SK-N-SH (cell line): Measurements from ENCODE around the gene UBE2U. TPM values are rescaled to one million over a fixed set of nuclear protein-coding genes. Genes with fewer than 3 reads are reported as not detected.

Experiments used
- CTCF ChIA-PET: fragments of 300-600, 350-600 bp; formaldehyde crosslinking; extraction: SDS; loops from one replicate; lab custom pipeline; 2021; lab: Yijun Ruan, JAX
- POLR2A ChIA-PET: fragments of 350-600 bp; sonication (Branson Sonifier 250); formaldehyde crosslinking; extraction: SDS; loops from one replicate; lab custom pipeline; 2020; ENCODE audit warnings: antibody characterized with exemption, inconsistent platforms; lab: Yijun Ruan, JAX
- DNase-seq: peaks from one replicate; pipeline ENCODE4 v3.0.0; 2012
- H2AFZ ChIP-seq: fragments of 200-600 bp; sonication (generic); 2 replicates; pipeline ENCODE4 v1.8.1; 2016; ENCODE audit warnings: antibody characterized with exemption, mild to moderate bottlenecking, low read depth
- H3F3A ChIP-seq: fragments of 200-600 bp; sonication (generic); replicated peaks from 2 replicates; pipeline ENCODE3; 2016; ENCODE audit warnings: antibody characterized with exemption, mild to moderate bottlenecking; ENCODE audit not compliant: insufficient read depth
- H3K27ac ChIP-seq, 2 experiments: fragments of 200-500 bp in 1 of 2; fragments of 200-600 bp in 1 of 2; sonication (Bioruptor generic) in 1 of 2; sonication (generic), shearing (Covaris generic) in 1 of 2; 2 replicates each; pipeline versions ENCODE4 v1.5.1 to v1.6.1; 2014 to 2016; ENCODE audit warnings: low read depth in 2 of 2, inconsistent platforms in 1 of 2, low read length in 1 of 2, mild to moderate bottlenecking in 1 of 2, mixed read lengths in 1 of 2
- H3K27me3 ChIP-seq: fragments of 200-600 bp; sonication (generic), shearing (Covaris generic); 2 replicates; pipeline ENCODE4 v1.6.1; 2016; ENCODE audit warnings: mixed run types; ENCODE audit not compliant: insufficient read depth
- H3K36me3 ChIP-seq, 2 experiments: fragments of 200-500 bp in 1 of 2; fragments of 200-600 bp in 1 of 2; sonication (Bioruptor generic) in 1 of 2; sonication (generic) in 1 of 2; replicated peaks in 1 of 2; 2 replicates each; pipeline versions ENCODE3 to v1.5.1; 2014 to 2016; ENCODE audit warnings: low read length in 1 of 2, mild to moderate bottlenecking in 1 of 2; ENCODE audit not compliant: insufficient read depth in 2 of 2, control insufficient read depth in 1 of 2
- H3K4me1 ChIP-seq, 2 experiments: fragments of 200-500 bp in 1 of 2; fragments of 200-600 bp in 1 of 2; sonication (Bioruptor generic) in 1 of 2; sonication (generic), shearing (Covaris generic) in 1 of 2; 2 replicates each; pipeline versions ENCODE4 v1.5.1 to v1.6.1; 2014 to 2016; ENCODE audit warnings: low read depth in 1 of 2, low read length in 1 of 2, mixed run types in 1 of 2; ENCODE audit not compliant: insufficient read depth in 2 of 2, control insufficient read depth in 1 of 2
- H3K4me2 ChIP-seq: fragments of 200-600 bp; sonication (generic), shearing (Covaris generic); 2 replicates; pipeline ENCODE4 v1.6.1; 2017; ENCODE audit warnings: mixed run types
- H3K4me3 ChIP-seq, 2 experiments: fragments of 200-500 bp in 1 of 2; fragments of 200-600 bp in 1 of 2; sonication (Bioruptor generic) in 1 of 2; sonication (generic), shearing (Covaris generic) in 1 of 2; 2 replicates each; pipeline versions ENCODE4 v1.5.1 to v1.8.1; 2014 to 2016; ENCODE audit warnings: low read depth in 2 of 2, inconsistent platforms in 1 of 2, low read length in 1 of 2, mild to moderate bottlenecking in 1 of 2, mixed read lengths in 1 of 2, moderate library complexity in 1 of 2
- H3K79me2 ChIP-seq: fragments of 200-600 bp; sonication (generic); 2 replicates; pipeline ENCODE4 v1.8.1; 2017; ENCODE audit warnings: mild to moderate bottlenecking; ENCODE audit not compliant: insufficient read depth
- H3K9ac ChIP-seq: fragments of 200-600 bp; sonication (generic); 2 replicates; pipeline ENCODE4 v1.6.1; 2017; ENCODE audit warnings: mixed run types
- H3K9me2 ChIP-seq: fragments of 200-600 bp; sonication (generic); 2 replicates; pipeline ENCODE4 v1.6.1; 2017; ENCODE audit warnings: mixed run types
- H3K9me3 ChIP-seq: fragments of 200-600 bp; sonication (generic); 2 replicates; pipeline ENCODE4 v1.6.1; 2017; ENCODE audit warnings: mixed run types, mild to moderate bottlenecking, moderate library complexity
- H4K20me1 ChIP-seq: fragments of 200-600 bp; sonication (generic); 2 replicates; pipeline ENCODE4 v1.6.1; 2017; ENCODE audit warnings: mild to moderate bottlenecking, mixed run types; ENCODE audit not compliant: insufficient read depth
- EP300 ChIP-seq, 2 experiments: IDR thresholded peaks; 2 replicates each; pipeline versions ENCODE4 v1.4.0 to v1.6.1; 2012; ENCODE audit warnings: borderline replicate concordance in 1 of 2, low read depth in 1 of 2, low read length in 1 of 2
- EZH2phosphoT487 ChIP-seq: fragments of 200-600 bp; sonication (generic); IDR thresholded peaks from 2 replicates; pipeline ENCODE4 v1.6.1; 2017; ENCODE audit warnings: low read depth, mixed run types, mild to moderate bottlenecking, antibody characterized with exemption, moderate library complexity, borderline replicate concordance
- FOSL2 ChIP-seq: IDR thresholded peaks from 2 replicates; pipeline ENCODE4 v1.4.0; 2012; ENCODE audit warnings: low read depth, mild to moderate bottlenecking, moderate library complexity, borderline replicate concordance
- FOXJ3 ChIP-seq: sonication (generic); formaldehyde crosslinking; IDR thresholded peaks from 2 replicates; pipeline ENCODE4 v1.5.1; 2020; ENCODE audit warnings: mild to moderate bottlenecking, missing genetic modification reagents
- GATA2 ChIP-seq: sonication (generic); formaldehyde crosslinking; IDR thresholded peaks from 2 replicates; pipeline ENCODE4 v1.5.0; 2020; ENCODE audit warnings: mild to moderate bottlenecking, missing genetic modification reagents
- IRF3 ChIP-seq: fragments of 150-350 bp; IDR thresholded peaks from 2 replicates; pipeline ENCODE4 v1.6.1; 2016; ENCODE audit warnings: mild to moderate bottlenecking, low read depth, low read length
- MEF2A ChIP-seq: IDR thresholded peaks from 2 replicates; pipeline ENCODE4 v1.4.0; 2012; ENCODE audit warnings: low read depth, borderline replicate concordance
- NFIC ChIP-seq: IDR thresholded peaks from 2 replicates; pipeline ENCODE4 v1.4.0; 2012; ENCODE audit warnings: borderline replicate concordance
- NRF1 ChIP-seq: IDR thresholded peaks from 2 replicates; pipeline ENCODE4 v1.6.1; 2012; ENCODE audit warnings: low read depth, mild to moderate bottlenecking, low read length
- POLR2AphosphoS5 ChIP-seq: IDR thresholded peaks from 2 replicates; pipeline ENCODE4 v1.6.1; 2012; ENCODE audit warnings: low read depth, low read length
- RAD21 ChIP-seq: IDR thresholded peaks from 2 replicates; pipeline ENCODE4 v1.6.1; 2012; ENCODE audit warnings: mild to moderate bottlenecking, low read length
- RFX5 ChIP-seq: IDR thresholded peaks from 2 replicates; pipeline ENCODE4 v1.6.1; 2012; ENCODE audit warnings: mild to moderate bottlenecking, improper control_type of control experiment, low read length
- RXRA ChIP-seq: IDR thresholded peaks from 2 replicates; pipeline ENCODE4 v1.4.0; 2012; ENCODE audit warnings: low read depth, mild to moderate bottlenecking, borderline replicate concordance
- SIN3A ChIP-seq: IDR thresholded peaks from 2 replicates; pipeline ENCODE4 v1.6.1; 2012; ENCODE audit warnings: low read depth, mild to moderate bottlenecking, low read length, moderate library complexity, borderline replicate concordance
- SMC3 ChIP-seq: IDR thresholded peaks from 2 replicates; pipeline ENCODE4 v1.6.1; 2012; ENCODE audit warnings: low read depth, low read length, improper control_type of control experiment
- TAF1 ChIP-seq: IDR thresholded peaks from 2 replicates; pipeline ENCODE4 v1.6.1; 2012; ENCODE audit warnings: low read depth, mild to moderate bottlenecking, low read length, moderate library complexity, borderline replicate concordance
- TEAD4 ChIP-seq: IDR thresholded peaks from 2 replicates; pipeline ENCODE4 v1.4.0; 2012; ENCODE audit warnings: mild to moderate bottlenecking, borderline replicate concordance; ENCODE audit not compliant: insufficient read depth
- USF2 ChIP-seq: fragments of 150-350 bp; IDR thresholded peaks from 2 replicates; pipeline ENCODE4 v1.6.1; 2017; ENCODE audit warnings: antibody characterized with exemption, low read length, low read depth, borderline replicate concordance
- WGBS: methylation state at CpG from one replicate; pipeline ENCODE4 v1.1.6; 2017; ENCODE audit warnings: low lambda C conversion rate; 5-methylcytosine and 5-hydroxymethylcytosine counted together
- polyA plus RNA-seq, 3 experiments: library from polyadenylated mRNA; depleted of rRNA; stranded (reverse); fragments of >200 nt; gene quantifications; 2 replicates each; pipeline ENCODE4 v1.2.3, GENCODE V29; 2012
- TF ChIP-seq, protein P1 (sequence below): fragments of 200-600 bp; sonication (generic); IDR thresholded peaks from 2 replicates; pipeline ENCODE4 v1.6.1; 2017; ENCODE audit warnings: antibody characterized with exemption, mild to moderate bottlenecking, moderate library complexity
- TF ChIP-seq, protein P2 (sequence below): IDR thresholded peaks from 2 replicates; pipeline ENCODE4; 2012

Gene UBE2U
- polyA plus RNA-seq, 1 of the 3 experiments (the other 2 are of a cell fraction), result not detected

DNA sequence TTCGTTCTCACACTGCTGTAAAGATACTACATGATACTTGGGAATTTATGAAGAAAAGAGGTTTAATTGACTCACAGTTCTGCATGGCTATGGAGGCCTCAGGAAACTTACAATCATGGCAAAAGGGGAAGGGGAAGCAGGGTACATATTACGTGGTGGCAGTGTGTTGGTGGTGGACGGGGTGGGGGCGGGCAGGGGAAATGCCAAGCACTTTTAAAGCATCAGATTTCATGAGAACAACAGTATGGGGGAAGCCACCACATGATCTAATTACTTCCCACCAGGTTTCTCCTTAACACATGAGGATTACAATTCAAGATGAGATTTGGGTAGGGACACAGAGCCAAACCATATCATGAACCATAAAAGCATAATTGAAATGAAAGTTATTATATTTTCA, 88.5 kb downstream of the UBE2U start:
- Histone ChIP-seq H3K4me1 (no peaks in the 10 kb centered on the region; a peak in 1 of 4 replicates), H3F3A (no peaks in the 10 kb centered on the region), H4K20me1 (no peaks in the 10 kb centered on the region), H3K9me3 (no peaks in the 10 kb centered on the region), H2AFZ (no peak overlapping the region), H3K4me3 (no peak overlapping the region), H3K79me2 (no peaks in the 10 kb centered on the region), H3K9me2 (no peaks in the 10 kb centered on the region), H3K36me3 (no peaks in the 10 kb centered on the region), H3K4me2 (no peak overlapping the region), H3K27me3 (no peaks in the 10 kb centered on the region), H3K9ac (no peak overlapping the region), H3K27ac (no peak overlapping the region)
- POLR2A ChIA-PET, result no interaction called here
- WGBS, result 43% methylated on average over 4 of the region's 4 CpGs
- no peak for DNase-seq
- TF ChIP-seq EZH2phosphoT487 (no peak), NFIC (no peak), RFX5 (no peak), SIN3A (no peak), MEF2A (no peak), POLR2AphosphoS5 (no peak), FOSL2 (no peak), IRF3 (no peak), SMC3 (no peak), GATA2 (CRISPR knock-in tag) (no peak), NRF1 (no peak), TAF1 (no peak), RAD21 (no peak), FOXJ3 (no peak), EP300 (IDR thresholded peaks at IDR 0.05; ENCODE audit: borderline replicate concordance in 1 of 2, low read depth in 1 of 2, low read length in 1 of 2) (no peak), RXRA (no peak), TEAD4 (no peak), USF2 (no peak)
- TF ChIP-seq, protein P1, sequence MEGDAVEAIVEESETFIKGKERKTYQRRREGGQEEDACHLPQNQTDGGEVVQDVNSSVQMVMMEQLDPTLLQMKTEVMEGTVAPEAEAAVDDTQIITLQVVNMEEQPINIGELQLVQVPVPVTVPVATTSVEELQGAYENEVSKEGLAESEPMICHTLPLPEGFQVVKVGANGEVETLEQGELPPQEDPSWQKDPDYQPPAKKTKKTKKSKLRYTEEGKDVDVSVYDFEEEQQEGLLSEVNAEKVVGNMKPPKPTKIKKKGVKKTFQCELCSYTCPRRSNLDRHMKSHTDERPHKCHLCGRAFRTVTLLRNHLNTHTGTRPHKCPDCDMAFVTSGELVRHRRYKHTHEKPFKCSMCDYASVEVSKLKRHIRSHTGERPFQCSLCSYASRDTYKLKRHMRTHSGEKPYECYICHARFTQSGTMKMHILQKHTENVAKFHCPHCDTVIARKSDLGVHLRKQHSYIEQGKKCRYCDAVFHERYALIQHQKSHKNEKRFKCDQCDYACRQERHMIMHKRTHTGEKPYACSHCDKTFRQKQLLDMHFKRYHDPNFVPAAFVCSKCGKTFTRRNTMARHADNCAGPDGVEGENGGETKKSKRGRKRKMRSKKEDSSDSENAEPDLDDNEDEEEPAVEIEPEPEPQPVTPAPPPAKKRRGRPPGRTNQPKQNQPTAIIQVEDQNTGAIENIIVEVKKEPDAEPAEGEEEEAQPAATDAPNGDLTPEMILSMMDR, result no peak
- TF ChIP-seq, protein P2, sequence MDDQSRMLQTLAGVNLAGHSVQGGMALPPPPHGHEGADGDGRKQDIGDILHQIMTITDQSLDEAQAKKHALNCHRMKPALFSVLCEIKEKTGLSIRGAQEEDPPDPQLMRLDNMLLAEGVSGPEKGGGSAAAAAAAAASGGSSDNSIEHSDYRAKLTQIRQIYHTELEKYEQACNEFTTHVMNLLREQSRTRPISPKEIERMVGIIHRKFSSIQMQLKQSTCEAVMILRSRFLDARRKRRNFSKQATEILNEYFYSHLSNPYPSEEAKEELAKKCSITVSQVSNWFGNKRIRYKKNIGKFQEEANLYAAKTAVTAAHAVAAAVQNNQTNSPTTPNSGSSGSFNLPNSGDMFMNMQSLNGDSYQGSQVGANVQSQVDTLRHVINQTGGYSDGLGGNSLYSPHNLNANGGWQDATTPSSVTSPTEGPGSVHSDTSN, result no peak
- CTCF ChIA-PET, result no interaction called here
